GM19324 (cell line): Measurements from ENCODE around the gene KCNJ4.

Experiments
- ATAC-seq: cut with Tn5 transposase; IDR thresholded peaks from one replicate; pipeline ENCODE4 v1.9.1; 2021; ENCODE audit warnings: mild to moderate bottlenecking, moderate library complexity; ENCODE audit not compliant: unreplicated experiment, low FRiP score

KCNJ4 gene

GRCh38 chr22:38435965-38436364 lies 19.0 kb downstream of the KCNJ4 start:
- no peak for ATAC-seq

GRCh38 chr22:38435010-38435409 lies 20.0 kb downstream of the KCNJ4 start:
- no peak for ATAC-seq

GRCh38 chr22:38433871-38434270 lies 21.1 kb downstream of the KCNJ4 start:
- ATAC-seq = no peak

GRCh38 chr22:38432264-38432663 lies 22.7 kb downstream of the KCNJ4 start:
- ATAC-seq = no peak

- no peak for ATAC-seq
Observed at GRCh38 chr22:38431266-38432010, 23.6 kb downstream of the KCNJ4 start.

- no peak for ATAC-seq
Observed at GRCh38 chr22:38429499-38430068, 25.4 kb downstream of the KCNJ4 start.

GRCh38 chr22:38428714-38429113 lies 26.3 kb downstream of the KCNJ4 start:
- ATAC-seq = no peak

- ATAC-seq = no peak
Observed at GRCh38 chr22:38427940-38428339, 27.1 kb downstream of the KCNJ4 start.

GRCh38 chr22:38427465-38427864 lies 27.5 kb downstream of the KCNJ4 start:
- no peak for ATAC-seq

- no peak for ATAC-seq
Observed at GRCh38 chr22:38426628-38427027, 28.4 kb downstream of the KCNJ4 start.

GRCh38 chr22:38424525-38425080 lies 30.4 kb downstream of the KCNJ4 start:
- ATAC-seq = no peak

GRCh38 chr22:38423512-38424503 lies 31.2 kb downstream of the KCNJ4 start:
- ATAC-seq = no peak

- no peak for ATAC-seq
Observed at GRCh38 chr22:38422611-38423511, 32.1 kb downstream of the KCNJ4 start.

- ATAC-seq = no peak
Observed at GRCh38 chr22:38420734-38421133, 34.3 kb downstream of the KCNJ4 start.

GRCh38 chr22:38419858-38420160 lies 35.2 kb downstream of the KCNJ4 start:
- ATAC-seq = no peak

GRCh38 chr22:38419121-38419857 lies 35.7 kb downstream of the KCNJ4 start:
- no peak for ATAC-seq

GRCh38 chr22:38418589-38418988 lies 36.4 kb downstream of the KCNJ4 start:
- ATAC-seq = no peak

- ATAC-seq = no peak
Observed at GRCh38 chr22:38417252-38418060, 37.5 kb downstream of the KCNJ4 start.
